Right atrium auricular region (tissue), 2 donors: Measurements from ENCODE around the gene SV2B. TPM values are rescaled to one million over a fixed set of nuclear protein-coding genes. Genes with fewer than 3 reads are reported as not detected.

Experiments
- DNase-seq: peaks from one replicate; pipeline ENCODE4 v3.0.0-alpha.2; 2019; ENCODE audit warnings: low spot score
- H3K27ac ChIP-seq, 2 donors: fragments of 200-600 bp; sonication (generic); 1 replicate in 1 of 2; 2 replicates in 1 of 2; pipeline ENCODE4 v1.5.1; 2016 to 2019
- H3K27me3 ChIP-seq, 2 donors: fragments of 200-600 bp; sonication (generic); one replicate each; pipeline versions ENCODE4 v1.5.1 to v1.6.0; 2017 to 2019
- H3K36me3 ChIP-seq: fragments of 200-600 bp; sonication (generic); one replicate; pipeline ENCODE4 v1.5.1; 2016
- H3K4me1 ChIP-seq, 2 donors: fragments of 200-600 bp; sonication (generic); one replicate each; pipeline versions ENCODE4 v1.5.1 to v1.6.0; 2017 to 2019
- H3K4me3 ChIP-seq, 2 donors: fragments of 200-600 bp; sonication (generic); 1 replicate in 1 of 2; 2 replicates in 1 of 2; pipeline ENCODE4 v1.5.1; 2017 to 2019; ENCODE audit warnings: mild to moderate bottlenecking in 1 of 2, moderate library complexity in 1 of 2
- H3K9me3 ChIP-seq, 2 donors: fragments of 200-600 bp; sonication (generic); one replicate each; pipeline ENCODE4 v1.5.1; 2019
- CTCF ChIP-seq, 2 donors: fragments of 200-600 bp; sonication (generic); IDR thresholded peaks; one replicate each; pipeline ENCODE4 v1.5.1; 2019; ENCODE audit warnings: antibody characterized with exemption in 2 of 2
- total RNA-seq, 2 donors: library from RNA; depleted of rRNA; stranded (reverse); fragments of >200 nt; gene quantifications; one replicate each; pipeline ENCODE4 v1.1.0, GENCODE V29; 2016

SV2B gene
- total RNA-seq, 2 donors from 2014 or later, result 0.24 to 0.56 TPM

- no peaks in the 10 kb centered on the region for H3K4me1 ChIP-seq
- H3K27ac ChIP-seq, result no peak overlapping the region
- H3K27me3 ChIP-seq, result no peaks in the 10 kb centered on the region
- H3K9me3 ChIP-seq, result peaks cover 0 to 6% of the 10 kb centered on the region in 2 donors
- H3K36me3 ChIP-seq, result no peaks in the 10 kb centered on the region
- DNase-seq, result no peak
- TF ChIP-seq CTCF (IDR thresholded peaks at IDR 0.05), result no peak
- no peak overlapping the region for H3K4me3 ChIP-seq
These were observed 33.5 kb downstream of the SV2B start for GRCh38 chr15:91133511-91133910.

GRCh38 chr15:91135201-91136130 is 35.4 kb downstream of the SV2B start:
- peaks cover 0 to 10% of the 10 kb centered on the region in 2 donors for H3K9me3 ChIP-seq
- H3K27ac ChIP-seq, result no peak overlapping the region
- H3K27me3 ChIP-seq, result no peaks in the 10 kb centered on the region
- H3K4me3 ChIP-seq, result no peak overlapping the region
- H3K36me3 ChIP-seq, result no peaks in the 10 kb centered on the region
- H3K4me1 ChIP-seq, result no peaks in the 10 kb centered on the region
- no peak for DNase-seq
- no peak for TF ChIP-seq CTCF (IDR thresholded peaks at IDR 0.05)

GRCh38 chr15:91136386-91136923 is 36.4 kb downstream of the SV2B start:
- no peaks in the 10 kb centered on the region for H3K27me3 ChIP-seq
- no peak overlapping the region for H3K27ac ChIP-seq
- H3K9me3 ChIP-seq, result peaks cover 0 to 10% of the 10 kb centered on the region in 2 donors
- TF ChIP-seq CTCF (IDR thresholded peaks at IDR 0.05), result no peak
- H3K36me3 ChIP-seq, result no peaks in the 10 kb centered on the region
- H3K4me3 ChIP-seq, result no peak overlapping the region
- no peaks in the 10 kb centered on the region for H3K4me1 ChIP-seq
- DNase-seq, result no peak

GRCh38 chr15:91140601-91141000 is 40.5 kb downstream of the SV2B start:
- Histone ChIP-seq H3K9me3 (peaks cover 0 to 10% of the 10 kb centered on the region in 2 donors), H3K36me3 (no peaks in the 10 kb centered on the region), H3K4me1 (no peaks in the 10 kb centered on the region), H3K4me3 (no peak overlapping the region), H3K27ac (no peak overlapping the region), H3K27me3 (no peaks in the 10 kb centered on the region)
- no peak for DNase-seq
- TF ChIP-seq CTCF (IDR thresholded peaks at IDR 0.05), result no peak

GRCh38 chr15:91141097-91141496 is 41.0 kb downstream of the SV2B start:
- Histone ChIP-seq H3K9me3 (peaks cover 0 to 10% of the 10 kb centered on the region in 2 donors), H3K4me3 (no peak overlapping the region), H3K27me3 (no peaks in the 10 kb centered on the region), H3K4me1 (no peaks in the 10 kb centered on the region), H3K27ac (no peak overlapping the region), H3K36me3 (no peaks in the 10 kb centered on the region)
- DNase-seq, result no peak
- TF ChIP-seq CTCF (IDR thresholded peaks at IDR 0.05), result no peak
